Osteoblast (primary cell): ENCODE data around the gene ACACB. TPM values are rescaled to one million over a fixed set of nuclear protein-coding genes. Genes with fewer than 3 reads are reported as not detected.

Source experiments
- DNase-seq: peaks from one replicate; pipeline ENCODE4 v3.0.0; 2011; ENCODE audit warnings: low spot score, mixed read lengths; ENCODE audit not compliant: insufficient read length; ENCODE audit errors: missing footprints
- H2AFZ ChIP-seq: 2 replicates; pipeline ENCODE4 v1.6.0; 2011; ENCODE audit warnings: mild to moderate bottlenecking, low read length
- H3K27ac ChIP-seq: 2 replicates; pipeline ENCODE4 v1.5.1; 2011; ENCODE audit warnings: mild to moderate bottlenecking, low read depth, low read length, moderate library complexity
- H3K27me3 ChIP-seq: 2 replicates; pipeline ENCODE4 v1.6.0; 2012; ENCODE audit warnings: mild to moderate bottlenecking, control low read depth, inconsistent platforms, low read length, moderate library complexity; ENCODE audit not compliant: insufficient read depth
- H3K36me3 ChIP-seq: 2 replicates; pipeline ENCODE4 v1.5.1; 2011; ENCODE audit warnings: mild to moderate bottlenecking, low read length, control low read depth, moderate library complexity; ENCODE audit not compliant: insufficient read depth
- H3K4me1 ChIP-seq: 2 replicates; pipeline ENCODE4 v1.5.1; 2011; ENCODE audit warnings: mild to moderate bottlenecking, low read length, control low read depth, moderate library complexity; ENCODE audit not compliant: insufficient read depth
- H3K4me2 ChIP-seq: 2 replicates; pipeline ENCODE4 v1.6.0; 2011; ENCODE audit warnings: mild to moderate bottlenecking, low read length; ENCODE audit not compliant: insufficient read depth
- H3K4me3 ChIP-seq: fragments of 200-600 bp; sonication (generic); 3 replicates; pipeline ENCODE4 v1.5.1; 2012; ENCODE audit warnings: mild to moderate bottlenecking, low read length, inconsistent platforms; ENCODE audit not compliant: insufficient read depth
- H3K79me2 ChIP-seq: 2 replicates; pipeline ENCODE4 v1.6.0; 2012; ENCODE audit warnings: mild to moderate bottlenecking, low read length, control low read depth, inconsistent platforms; ENCODE audit not compliant: insufficient read depth
- H3K9me3 ChIP-seq: 2 replicates; pipeline ENCODE4 v1.5.1; 2011; ENCODE audit warnings: low read depth, low read length, control low read depth
- H4K20me1 ChIP-seq: 2 replicates; pipeline ENCODE4 v1.6.0; 2012; ENCODE audit warnings: mild to moderate bottlenecking, low read length, control low read depth; ENCODE audit not compliant: insufficient read depth
- CTCF ChIP-seq: IDR thresholded peaks from 2 replicates; pipeline ENCODE4 v1.5.1; 2011; ENCODE audit warnings: mild to moderate bottlenecking, low read depth, low read length, moderate library complexity; ENCODE audit errors: extremely low read depth
- total RNA-seq: library from RNA; depleted of rRNA; stranded (reverse); fragments of >200 nt; gene quantifications from 2 replicates; pipeline ENCODE4 v1.2.3, GENCODE V29; 2012

Gene ACACB
- total RNA-seq, 1 donor, result 13.8 TPM

GRCh38 chr12:109244073-109244472 is 127.7 kb downstream of the ACACB start:
- H3K4me3 ChIP-seq, result no peak overlapping the region
- no peak overlapping the region for H3K4me2 ChIP-seq
- no peaks in the 10 kb centered on the region for H3K36me3 ChIP-seq
- no peak overlapping the region for H3K27ac ChIP-seq
- H4K20me1 ChIP-seq, result no peaks in the 10 kb centered on the region
- H2AFZ ChIP-seq, result no peak overlapping the region
- DNase-seq, result no peak
- no peaks in the 10 kb centered on the region for H3K9me3 ChIP-seq
- H3K27me3 ChIP-seq, result no peaks in the 10 kb centered on the region
- no peak for TF ChIP-seq CTCF
- H3K4me1 ChIP-seq, result no peaks in the 10 kb centered on the region
- H3K79me2 ChIP-seq, result no peaks in the 10 kb centered on the region

- Histone ChIP-seq H3K4me1 (no peaks in the 10 kb centered on the region), H3K4me2 (no peak overlapping the region), H2AFZ (no peak overlapping the region), H3K27ac (no peak overlapping the region), H3K79me2 (no peaks in the 10 kb centered on the region), H3K4me3 (no peak overlapping the region), H4K20me1 (no peaks in the 10 kb centered on the region), H3K27me3 (no peaks in the 10 kb centered on the region), H3K36me3 (no peaks in the 10 kb centered on the region), H3K9me3 (no peaks in the 10 kb centered on the region)
- no peak for DNase-seq
- TF ChIP-seq CTCF, result no peak
Measured at GRCh38 chr12:109246221-109246620, 129.8 kb downstream of the ACACB start.

GRCh38 chr12:109247831-109248654 is 131.7 kb downstream of the ACACB start:
- H3K27ac ChIP-seq, result no peak overlapping the region
- no peak for TF ChIP-seq CTCF
- no peaks in the 10 kb centered on the region for H3K27me3 ChIP-seq
- no peaks in the 10 kb centered on the region for H3K79me2 ChIP-seq
- H3K9me3 ChIP-seq, result no peaks in the 10 kb centered on the region
- H3K4me3 ChIP-seq, result no peak overlapping the region
- DNase-seq, result no peak
- no peaks in the 10 kb centered on the region for H4K20me1 ChIP-seq
- H2AFZ ChIP-seq, result no peak overlapping the region
- H3K36me3 ChIP-seq, result no peaks in the 10 kb centered on the region
- no peak overlapping the region for H3K4me2 ChIP-seq
- no peaks in the 10 kb centered on the region for H3K4me1 ChIP-seq

GRCh38 chr12:109250523-109250922 is 134.1 kb downstream of the ACACB start:
- H4K20me1 ChIP-seq, result no peaks in the 10 kb centered on the region
- TF ChIP-seq CTCF, result no peak
- H3K27ac ChIP-seq, result no peak overlapping the region
- no peak overlapping the region for H3K4me2 ChIP-seq
- H2AFZ ChIP-seq, result no peak overlapping the region
- no peaks in the 10 kb centered on the region for H3K27me3 ChIP-seq
- H3K79me2 ChIP-seq, result no peaks in the 10 kb centered on the region
- H3K9me3 ChIP-seq, result peaks cover 4% of the 10 kb centered on the region
- H3K4me1 ChIP-seq, result no peaks in the 10 kb centered on the region
- no peaks in the 10 kb centered on the region for H3K36me3 ChIP-seq
- DNase-seq, result no peak
- H3K4me3 ChIP-seq, result no peak overlapping the region
